HG03558 (cell line): ENCODE results near the gene SARS2.
"Not testable (repeated sequence)": the region's sequence is repeated elsewhere in the genome, so short reads cannot be mapped to it uniquely, and the experiment has no call there.

Source experiments
- ATAC-seq: cut with Tn5 transposase; IDR thresholded peaks from one replicate; pipeline ENCODE4 v1.9.1; 2021; ENCODE audit warnings: moderate number of reproducible peaks; ENCODE audit not compliant: unreplicated experiment; ENCODE audit errors: extremely low read depth

SARS2 gene, protein sequence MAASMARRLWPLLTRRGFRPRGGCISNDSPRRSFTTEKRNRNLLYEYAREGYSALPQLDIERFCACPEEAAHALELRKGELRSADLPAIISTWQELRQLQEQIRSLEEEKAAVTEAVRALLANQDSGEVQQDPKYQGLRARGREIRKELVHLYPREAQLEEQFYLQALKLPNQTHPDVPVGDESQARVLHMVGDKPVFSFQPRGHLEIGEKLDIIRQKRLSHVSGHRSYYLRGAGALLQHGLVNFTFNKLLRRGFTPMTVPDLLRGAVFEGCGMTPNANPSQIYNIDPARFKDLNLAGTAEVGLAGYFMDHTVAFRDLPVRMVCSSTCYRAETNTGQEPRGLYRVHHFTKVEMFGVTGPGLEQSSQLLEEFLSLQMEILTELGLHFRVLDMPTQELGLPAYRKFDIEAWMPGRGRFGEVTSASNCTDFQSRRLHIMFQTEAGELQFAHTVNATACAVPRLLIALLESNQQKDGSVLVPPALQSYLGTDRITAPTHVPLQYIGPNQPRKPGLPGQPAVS

DNA sequence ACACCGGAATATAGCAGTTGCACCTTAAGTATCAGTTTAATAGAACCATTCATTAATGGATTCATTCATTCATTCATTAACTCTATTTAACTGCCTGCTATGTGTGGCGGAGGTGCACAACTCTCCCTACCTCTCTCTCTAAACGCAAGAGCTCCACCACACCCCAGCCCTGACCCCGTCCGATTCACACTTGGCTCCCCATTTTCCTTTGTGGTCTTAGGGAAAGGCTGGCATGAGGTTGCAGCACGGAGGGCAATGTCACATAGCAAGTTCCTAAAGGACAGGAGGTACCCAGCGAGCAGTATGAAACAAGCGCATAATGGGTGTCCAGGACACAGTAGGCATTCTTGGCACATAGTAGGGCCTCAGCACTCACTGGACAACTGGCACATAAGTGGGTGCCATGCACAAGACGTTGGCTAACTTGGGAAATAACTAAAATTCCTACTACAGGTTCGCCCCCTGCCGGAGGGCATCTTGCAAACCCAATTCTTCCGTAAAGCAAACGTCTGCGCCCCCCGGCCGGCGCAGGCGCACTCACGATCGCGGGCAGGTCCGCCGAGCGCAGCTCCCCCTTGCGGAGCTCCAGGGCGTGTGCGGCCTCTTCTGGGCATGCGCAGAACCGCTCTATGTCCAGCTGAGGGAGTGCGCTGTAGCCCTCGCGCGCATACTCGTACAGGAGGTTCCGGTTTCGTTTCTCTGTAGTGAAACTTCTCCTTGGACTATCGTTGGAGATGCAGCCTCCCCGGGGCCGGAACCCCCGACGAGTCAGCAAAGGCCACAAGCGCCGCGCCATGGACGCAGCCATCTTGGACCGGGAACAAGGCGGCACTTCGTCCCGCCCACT lies at the start of gene SARS2:
SARS2 (minus strand) TSS at position 835 of the 847 bp plus-strand sequence; CDS start at position 808, 27 bp downstream.
- peak; percentile 41 for ATAC-seq

DNA sequence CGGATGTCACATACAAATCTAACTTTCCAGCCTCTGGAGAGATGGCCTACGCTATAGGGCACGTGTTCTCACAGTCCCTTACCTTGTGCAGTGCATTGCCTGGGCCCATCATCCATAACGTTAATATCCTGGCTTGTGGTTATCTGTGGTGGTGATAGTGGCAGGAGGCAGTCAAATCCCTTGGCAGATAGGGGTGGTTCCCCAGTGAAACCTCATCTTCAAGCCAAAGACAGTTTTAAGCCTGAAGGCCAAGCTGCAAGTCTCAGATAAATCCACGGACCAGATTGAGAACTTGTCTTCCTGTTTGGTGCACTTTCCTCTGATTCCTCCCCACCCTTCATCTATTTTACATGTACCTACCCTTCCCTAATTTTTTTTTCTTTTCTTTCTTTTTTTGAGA lies 49.2 kb upstream of the SARS2 start:
- no peak for ATAC-seq

DNA sequence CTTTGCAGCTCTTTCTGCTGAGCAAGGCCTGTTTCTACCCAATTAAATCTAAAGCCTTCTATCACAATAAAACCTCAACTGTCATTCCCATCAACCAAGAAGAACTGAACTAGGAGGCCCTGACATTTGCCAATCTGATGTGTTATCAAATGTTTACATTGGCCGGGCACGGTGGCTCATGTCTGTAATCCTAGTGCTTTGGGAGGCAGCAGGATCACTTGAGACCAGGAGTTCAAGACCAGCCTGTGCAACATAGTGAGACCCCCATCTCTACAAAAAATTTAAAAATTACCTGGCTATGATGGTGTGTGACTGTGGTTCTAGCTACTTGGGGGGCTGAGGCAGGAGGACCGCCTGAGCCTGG lies 47.7 kb upstream of the SARS2 start:
- no peak for ATAC-seq

DNA sequence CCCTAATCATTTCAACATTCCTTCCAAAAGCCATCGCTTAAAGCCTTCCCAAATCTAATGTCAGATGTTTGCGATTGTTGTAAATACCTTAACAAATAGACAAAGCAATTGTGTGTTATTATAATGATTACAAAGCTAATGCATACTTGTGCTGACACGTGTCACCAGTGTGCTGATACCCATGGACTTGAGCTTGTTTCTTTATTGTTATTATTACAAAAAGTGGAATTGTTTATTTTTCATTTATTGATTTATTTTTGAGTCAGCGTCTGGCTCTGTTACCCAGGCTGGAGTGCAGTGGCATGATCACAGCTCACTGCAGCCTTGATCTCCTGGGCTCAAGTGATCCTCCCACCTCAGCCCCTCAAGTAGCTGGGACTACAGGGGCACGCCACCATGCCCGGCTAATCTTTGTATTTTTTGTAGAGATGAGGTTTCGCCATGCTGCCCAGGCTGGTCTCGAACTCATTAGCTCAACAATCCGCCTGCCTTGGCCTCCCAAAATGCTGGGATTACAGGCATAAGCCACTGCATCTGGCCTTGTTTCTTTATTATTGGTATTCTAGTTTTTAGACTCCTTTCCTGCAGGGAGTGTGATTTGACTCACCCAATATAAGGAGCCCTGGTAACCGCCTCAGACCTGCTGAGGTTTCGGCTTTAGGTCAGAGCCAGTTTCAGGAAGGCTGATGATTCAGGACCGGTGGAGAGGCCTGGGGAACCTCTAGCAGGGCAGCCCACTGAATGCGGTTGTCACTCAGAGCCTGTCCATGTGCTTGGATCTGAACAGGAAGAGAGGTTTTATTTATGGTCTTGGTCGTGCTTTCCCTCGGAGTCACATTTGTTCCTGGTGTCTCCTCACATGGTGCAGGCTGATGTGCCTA lies 47.1 kb upstream of the SARS2 start:
- no peak for ATAC-seq

DNA sequence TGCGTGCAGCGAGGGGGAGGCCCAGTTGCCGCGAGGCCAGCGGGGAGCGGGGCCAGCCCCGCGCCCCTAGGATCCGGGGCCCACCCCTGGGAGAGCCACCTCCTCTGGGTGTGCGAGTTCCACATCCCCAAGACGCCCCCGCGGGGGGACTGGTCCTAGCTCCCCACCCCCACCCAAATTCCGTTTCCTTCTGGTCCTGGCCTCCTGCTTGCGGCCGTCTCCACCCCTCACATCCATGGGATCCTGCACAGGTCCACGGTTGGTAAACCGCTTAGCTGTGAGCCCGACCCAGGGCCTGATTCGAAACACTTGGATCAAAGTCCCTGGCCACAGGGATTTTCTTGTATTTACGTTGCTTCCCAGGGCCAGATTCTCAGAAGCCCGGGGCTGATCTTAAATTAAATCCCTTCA lies 45.3 kb upstream of the SARS2 start:
- ATAC-seq: no peak

DNA sequence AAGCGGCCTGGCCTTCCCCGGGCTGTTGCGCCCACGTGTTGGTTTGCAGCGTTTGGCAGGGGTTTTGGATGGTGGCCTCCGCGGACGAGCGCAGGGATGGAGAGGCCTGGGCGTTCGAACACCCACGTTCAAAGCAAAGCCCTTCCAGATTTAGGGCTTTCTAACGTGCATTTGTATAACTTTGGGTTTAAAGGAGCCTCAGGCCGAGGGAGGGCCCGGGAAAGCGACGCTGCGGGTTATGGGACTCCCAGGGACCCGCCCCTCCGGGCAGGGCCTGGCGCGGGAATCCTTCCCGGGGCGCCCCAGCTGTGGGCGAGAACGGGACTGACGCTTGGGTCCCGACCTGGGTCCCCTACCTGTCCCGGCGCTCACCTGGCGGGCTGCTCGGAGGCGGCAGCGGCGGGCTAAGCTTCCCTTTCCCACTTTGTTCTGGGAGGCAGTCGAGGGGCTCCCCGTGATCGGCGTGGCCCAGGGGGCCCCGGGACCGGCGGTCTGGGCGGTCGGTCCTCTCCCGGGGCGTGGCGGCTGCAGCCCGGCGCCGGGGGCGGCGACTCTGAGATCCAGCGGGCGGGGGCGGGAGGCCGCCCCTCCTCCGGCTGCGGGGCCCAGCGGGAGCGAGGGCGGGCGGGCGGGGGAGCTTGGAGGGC lies 44.8 kb upstream of the SARS2 start, which contains the start of gene FBXO17:
FBXO17 (minus strand) TSS at position 529 of the 647 bp plus-strand sequence. CDS start 25,423 bp downstream, outside the sequence.
- no peak for ATAC-seq

DNA sequence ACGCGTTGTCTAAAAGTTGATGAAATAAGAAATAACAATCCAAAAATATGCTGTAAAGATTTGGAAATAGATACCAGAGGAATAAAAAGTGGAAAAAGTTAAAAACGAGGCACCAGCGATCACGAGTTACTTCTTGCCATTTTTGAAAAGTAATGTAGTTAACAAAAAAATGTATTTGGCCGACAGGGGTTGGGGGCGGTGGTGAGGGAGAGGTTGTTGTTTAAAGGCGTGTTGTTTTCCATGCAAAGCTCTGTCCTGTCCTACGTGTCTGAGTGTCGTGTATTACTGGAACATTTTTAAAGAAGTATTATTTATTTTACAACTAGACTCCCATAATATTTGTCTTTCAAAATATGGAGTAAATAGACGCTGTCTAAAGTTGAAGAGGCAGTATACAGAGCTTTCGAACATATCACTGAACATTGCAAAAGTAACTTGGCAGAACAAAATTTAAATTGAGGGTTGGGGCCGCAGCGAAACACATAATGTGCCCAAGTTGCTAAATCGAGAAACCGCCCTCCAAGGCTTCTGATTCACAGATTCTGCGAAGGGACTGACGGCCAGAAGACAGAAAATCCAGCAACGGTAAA lies 44.2 kb upstream of the SARS2 start:
- ATAC-seq: no peak

DNA sequence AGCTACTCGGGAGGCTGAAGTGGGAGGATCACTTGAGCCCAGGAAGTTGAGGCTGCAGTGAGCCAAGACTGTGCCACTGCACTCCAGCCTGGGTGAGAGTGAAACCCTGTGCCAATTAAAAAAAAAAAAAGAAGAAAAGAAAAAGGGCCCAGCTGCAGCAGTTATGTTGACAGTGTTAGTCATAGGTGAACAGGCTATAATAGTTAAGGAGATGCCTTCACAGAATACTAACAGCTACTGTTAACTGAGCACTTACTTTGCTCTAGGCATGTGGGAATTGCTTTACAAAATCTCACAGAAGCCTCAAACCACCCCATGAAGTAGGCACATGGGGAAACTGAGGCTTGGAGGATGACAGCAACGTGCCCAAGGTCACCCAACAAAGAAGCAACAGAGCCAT lies 41.1 kb upstream of the SARS2 start:
- ATAC-seq: no peak

DNA sequence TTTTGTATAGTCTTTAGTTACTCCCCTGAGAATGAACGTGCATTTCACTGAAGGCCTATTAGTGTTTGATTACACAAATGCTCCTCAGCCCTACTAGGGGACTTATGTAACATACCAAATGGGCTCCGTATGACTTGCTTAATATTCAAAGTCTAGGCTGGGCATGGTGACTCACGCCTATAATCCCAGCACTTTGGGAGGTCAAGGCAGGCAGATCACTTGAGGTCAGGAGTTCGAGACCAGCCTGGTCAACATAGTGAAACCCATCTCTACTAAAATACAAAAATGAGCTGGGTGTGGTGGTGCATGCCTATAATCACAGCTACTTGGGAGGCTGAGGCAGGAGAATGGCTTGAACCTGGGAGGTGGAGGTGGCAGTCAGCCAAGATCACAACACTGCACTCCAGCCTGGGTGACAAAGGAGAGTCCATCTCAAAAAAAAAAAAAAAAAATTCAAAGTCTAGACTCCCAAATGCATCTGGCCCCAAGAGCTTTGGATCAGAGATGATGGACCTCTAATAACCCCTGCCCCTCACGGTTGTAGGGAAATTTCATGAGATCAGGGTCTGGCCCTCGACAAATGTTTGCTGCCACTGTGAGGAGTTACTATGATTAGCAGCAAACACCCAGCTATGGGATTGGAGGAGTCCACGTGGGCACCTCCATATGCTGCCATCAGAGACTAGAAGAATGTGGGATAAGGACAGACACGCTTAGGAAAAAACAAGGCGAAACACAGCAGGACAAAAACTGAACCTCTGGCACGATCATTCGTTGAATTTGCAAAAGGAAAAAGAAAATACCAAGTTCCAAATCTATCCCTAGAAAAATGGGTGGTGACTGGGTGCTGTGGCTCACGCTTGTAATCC lies 40.3 kb upstream of the SARS2 start:
- ATAC-seq: no peak

DNA sequence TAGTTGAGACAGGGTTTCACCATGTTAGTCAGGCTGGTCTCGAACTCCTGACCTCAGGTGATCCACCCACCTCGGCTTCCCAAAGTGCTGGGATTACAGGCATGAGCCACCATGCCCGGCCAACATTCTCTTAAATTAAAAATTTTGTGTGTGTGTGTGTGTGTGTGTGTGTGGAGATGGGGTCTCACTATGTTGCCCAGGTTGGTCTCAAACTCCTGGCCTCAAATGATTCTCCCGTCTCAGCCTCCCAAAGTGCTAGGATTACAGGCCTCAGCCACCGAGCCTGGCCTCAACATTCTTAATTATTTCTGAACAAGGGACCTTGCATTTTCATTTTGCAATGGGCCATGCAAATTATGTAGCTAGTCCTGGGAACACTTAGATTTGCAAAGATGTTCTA lies 35.6 kb upstream of the SARS2 start:
- not testable (repeated sequence) for ATAC-seq

DNA sequence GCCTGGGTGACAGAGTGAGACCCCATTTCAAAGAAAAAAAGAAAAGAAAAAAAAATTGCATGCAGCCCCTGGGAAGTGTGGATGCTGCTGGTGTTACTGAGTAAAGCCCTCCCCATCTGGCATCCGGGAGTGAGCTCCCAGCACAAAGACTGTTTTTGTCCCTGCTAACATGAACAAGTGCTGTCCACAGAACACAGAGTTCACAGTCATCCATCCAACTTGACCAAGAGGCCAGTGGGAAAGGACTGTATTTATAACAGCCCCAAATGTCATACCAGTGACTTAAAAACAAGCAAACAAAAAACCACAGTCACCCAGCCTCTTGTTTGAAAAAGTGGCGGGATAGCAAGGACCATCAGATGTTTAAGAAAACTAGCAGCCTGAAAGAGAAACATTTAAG lies 34.2 kb upstream of the SARS2 start:
- no peak for ATAC-seq

DNA sequence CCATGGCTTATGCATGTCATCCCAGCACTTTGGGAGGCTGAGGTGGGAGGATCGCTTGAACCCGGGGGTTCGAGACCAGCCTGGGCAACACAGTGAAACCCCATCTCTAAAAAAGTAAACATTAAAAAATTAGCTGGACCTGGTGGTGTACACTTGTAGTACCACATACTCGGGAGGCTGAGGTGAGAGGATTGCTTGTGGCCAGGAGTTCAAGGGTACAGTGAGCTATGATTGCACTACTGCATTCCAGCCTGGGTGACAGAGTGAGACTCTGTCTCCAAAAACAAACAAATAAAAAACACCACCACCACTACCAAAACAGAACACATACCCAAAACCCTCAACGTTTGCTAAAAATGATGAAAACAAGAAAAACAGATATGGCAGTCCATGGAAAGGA lies 29.1 kb upstream of the SARS2 start:
- ATAC-seq: no peak

DNA sequence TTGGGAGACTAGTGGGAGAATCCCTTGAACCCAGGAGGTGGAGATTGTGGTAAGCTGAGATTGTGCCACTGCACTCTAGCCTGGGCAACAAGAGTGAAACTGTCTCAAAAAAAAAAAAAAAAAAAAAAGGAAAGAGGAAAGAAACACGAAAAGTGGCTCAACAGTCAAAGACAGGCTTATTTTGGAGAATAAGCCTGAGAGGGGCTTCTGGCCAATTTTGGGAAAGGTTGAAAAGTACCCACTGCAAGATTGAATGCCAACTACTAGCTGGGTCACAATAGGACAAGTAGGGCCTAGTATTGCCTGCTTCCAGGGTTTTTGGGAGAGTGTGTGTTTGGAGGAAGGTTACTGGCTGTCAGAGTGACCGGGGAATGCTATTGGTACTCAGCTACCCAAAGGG lies 27.7 kb upstream of the SARS2 start:
- ATAC-seq: no peak

DNA sequence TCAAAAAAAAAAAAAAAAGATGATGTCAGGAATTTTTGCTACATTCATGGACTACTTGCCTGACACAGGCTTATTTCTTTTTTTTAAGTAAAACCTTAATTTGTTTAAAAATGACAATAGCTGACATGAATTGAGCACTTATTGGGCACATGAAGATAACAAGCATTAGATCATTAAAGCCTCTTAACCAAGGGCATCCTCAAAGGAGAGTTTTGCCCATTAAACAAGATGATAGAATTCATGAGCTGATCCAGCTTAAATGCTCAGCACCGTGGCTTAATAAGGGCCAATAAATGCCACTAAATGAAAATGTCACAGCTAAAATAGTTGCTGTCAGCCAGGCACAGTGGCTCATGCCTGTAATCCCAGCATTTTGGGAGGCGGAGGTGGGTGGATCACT lies 25.7 kb upstream of the SARS2 start:
- ATAC-seq: no peak

DNA sequence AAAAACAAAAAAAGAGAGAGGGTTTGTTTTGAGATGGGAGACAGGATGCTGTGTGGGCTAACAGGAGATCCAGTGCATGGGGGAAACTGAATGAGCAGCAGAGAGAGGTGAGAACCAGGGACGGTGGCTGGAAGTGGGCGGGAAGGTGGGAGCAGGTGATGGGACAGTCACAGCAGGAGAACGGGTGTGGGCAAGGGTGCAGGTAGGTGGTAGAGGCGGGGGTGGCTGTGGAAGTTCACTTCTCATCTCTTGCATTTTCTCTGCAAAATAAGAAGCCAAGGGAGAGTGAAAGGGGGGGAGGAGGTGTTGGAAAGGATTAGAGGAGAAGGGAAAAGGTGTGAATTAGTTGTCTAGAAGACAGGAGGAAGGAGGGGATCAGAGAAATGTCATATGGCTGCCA lies 23.1 kb upstream of the SARS2 start:
- no peak for ATAC-seq

DNA sequence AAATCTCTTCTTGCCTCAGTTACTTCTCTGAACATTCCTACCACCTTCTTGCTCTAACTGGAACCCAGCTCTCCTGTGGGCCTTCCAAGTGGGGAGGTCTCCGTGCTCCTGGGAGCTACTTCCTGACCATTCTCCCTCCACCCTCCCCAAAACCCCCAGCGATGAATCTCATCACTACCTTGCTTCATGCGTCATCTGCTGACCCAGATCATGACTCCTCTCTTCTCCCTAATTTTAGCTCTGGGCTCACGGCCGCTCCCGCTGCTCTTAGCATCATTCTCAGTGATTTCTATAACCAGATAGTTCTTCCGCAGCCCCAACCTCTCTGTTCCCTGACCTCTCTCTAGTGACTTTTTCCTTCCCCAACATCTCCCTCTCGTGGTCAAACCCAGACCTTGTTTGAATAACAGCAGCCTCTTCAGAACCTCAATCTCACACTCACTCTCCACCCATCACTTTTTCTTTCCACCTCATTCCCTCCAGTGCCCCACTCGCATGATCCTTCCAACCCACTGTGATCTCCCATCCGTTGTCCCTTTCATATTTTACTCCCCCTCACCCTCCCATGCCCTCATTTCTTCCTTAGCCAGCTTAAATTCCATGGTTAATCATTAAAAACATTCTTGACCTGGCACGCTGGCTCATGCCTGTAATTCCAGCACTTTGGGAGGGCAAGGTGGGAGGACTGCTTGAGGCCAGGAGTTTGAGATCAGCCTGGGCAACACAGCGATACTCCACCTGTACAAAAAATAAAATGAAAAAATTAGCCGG lies 22.0 kb upstream of the SARS2 start:
- no peak for ATAC-seq

DNA sequence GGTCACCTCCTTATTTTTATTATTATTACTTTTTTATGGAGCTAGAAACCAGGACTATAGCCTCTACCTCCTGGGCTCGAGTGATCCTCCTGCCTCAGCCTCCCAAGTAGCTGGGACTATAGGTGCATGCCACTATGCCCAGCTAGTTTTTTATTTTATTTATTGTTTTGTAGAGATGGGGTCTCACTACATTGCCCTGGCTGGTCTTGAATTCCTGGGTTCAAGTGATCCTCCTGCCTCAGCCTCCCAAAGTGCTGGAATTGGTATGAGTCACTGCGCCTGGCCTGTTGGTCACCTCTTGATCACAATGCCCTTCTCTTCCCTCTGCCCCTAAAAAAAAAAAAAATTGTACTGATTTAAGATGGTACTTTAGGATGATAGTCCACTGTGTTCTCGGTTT lies 20.6 kb upstream of the SARS2 start:
- ATAC-seq: no peak
